Type B pancreatic cell (in vitro differentiated cells): ENCODE measurements around the gene THSD4. TPM values are rescaled to one million over a fixed set of nuclear protein-coding genes. Genes with fewer than 3 reads are reported as not detected.
"Not testable (repeated sequence)": the region's sequence is repeated elsewhere in the genome, so short reads cannot be mapped to it uniquely, and the experiment has no call there.

ENCODE experiments used
- DNase-seq: peaks from one replicate; pipeline ENCODE4 v3.0.0; 2021; ENCODE audit warnings: mixed read lengths; ENCODE audit not compliant: unreplicated experiment; ENCODE audit errors: extremely low spot score
- H3K27ac Mint-ChIP-seq: 2 replicates; pipeline ENCODE4 v1.8.0; 2021; ENCODE audit warnings: mild to moderate bottlenecking, mixed read lengths
- H3K27me3 Mint-ChIP-seq: 2 replicates; pipeline ENCODE4 v1.8.0; 2021; ENCODE audit warnings: mixed read lengths
- H3K36me3 Mint-ChIP-seq: 2 replicates; pipeline ENCODE4 v1.8.0; 2021; ENCODE audit warnings: mixed read lengths
- H3K4me1 Mint-ChIP-seq: one replicate; pipeline ENCODE4 v1.8.0; 2021; ENCODE audit warnings: mixed read lengths; ENCODE audit not compliant: unreplicated experiment
- H3K4me3 Mint-ChIP-seq: 2 replicates; pipeline ENCODE4 v1.8.0; 2021; ENCODE audit warnings: mild to moderate bottlenecking, mixed read lengths
- H3K9me3 Mint-ChIP-seq: 2 replicates; pipeline ENCODE4 v1.8.0; 2021; ENCODE audit warnings: mixed read lengths
- CTCF ChIP-seq: fragments of 200-600 bp; sonication (generic); conservative IDR thresholded peaks from 2 replicates; pipeline ENCODE4 v1.5.0; 2021; ENCODE audit warnings: antibody characterized with exemption, mild to moderate bottlenecking
- total RNA-seq: library from RNA; stranded (reverse); gene quantifications from 2 replicates; pipeline ENCODE4 v1.2.1, GENCODE V29; 2021; ENCODE audit warnings: low replicate concordance

Gene THSD4
- total RNA-seq, 1 donor from 2014 or later, result 43.3 TPM

- peaks cover 5% of the 10 kb centered on the region for H3K36me3 Mint-ChIP-seq
- no peaks in the 10 kb centered on the region for H3K9me3 Mint-ChIP-seq
- H3K4me3 Mint-ChIP-seq, result no peak overlapping the region
- no peak for DNase-seq
- no peak for TF ChIP-seq CTCF
- H3K27ac Mint-ChIP-seq, result no peak overlapping the region
- H3K4me1 Mint-ChIP-seq, result peaks cover 29% of the 10 kb centered on the region
- H3K27me3 Mint-ChIP-seq, result peaks cover 7% of the 10 kb centered on the region
These were observed 282.1 kb downstream of the THSD4 start for GRCh38 chr15:71397377-71397776.

GRCh38 chr15:71400294-71400693 is 285.0 kb downstream of the THSD4 start:
- H3K9me3 Mint-ChIP-seq, result no peaks in the 10 kb centered on the region
- no peak for DNase-seq
- H3K4me1 Mint-ChIP-seq, result peaks cover 10% of the 10 kb centered on the region
- peaks cover 5% of the 10 kb centered on the region for H3K27me3 Mint-ChIP-seq
- no peak overlapping the region for H3K4me3 Mint-ChIP-seq
- H3K36me3 Mint-ChIP-seq, result no peaks in the 10 kb centered on the region
- no peak for TF ChIP-seq CTCF
- H3K27ac Mint-ChIP-seq, result no peak overlapping the region

GRCh38 chr15:71401728-71402127 is 286.5 kb downstream of the THSD4 start:
- not testable (repeated sequence) for H3K36me3 Mint-ChIP-seq, H3K27me3 Mint-ChIP-seq, H3K4me1 Mint-ChIP-seq, DNase-seq, H3K27ac Mint-ChIP-seq, H3K9me3 Mint-ChIP-seq, H3K4me3 Mint-ChIP-seq

GRCh38 chr15:71409541-71409940 is 294.3 kb downstream of the THSD4 start:
- no peak overlapping the region for H3K27ac Mint-ChIP-seq
- H3K9me3 Mint-ChIP-seq, result no peaks in the 10 kb centered on the region
- peaks cover 3% of the 10 kb centered on the region for H3K36me3 Mint-ChIP-seq
- no peak for TF ChIP-seq CTCF
- H3K27me3 Mint-ChIP-seq, result peaks cover 4% of the 10 kb centered on the region
- peaks cover 13% of the 10 kb centered on the region for H3K4me1 Mint-ChIP-seq
- H3K4me3 Mint-ChIP-seq, result no peak overlapping the region
- DNase-seq, result no peak

GRCh38 chr15:71410347-71410746 is 295.1 kb downstream of the THSD4 start:
- Mint-ChIP-seq H3K4me1 (peaks cover 13% of the 10 kb centered on the region), H3K36me3 (peaks cover 3% of the 10 kb centered on the region), H3K27me3 (peaks cover 4% of the 10 kb centered on the region), H3K27ac (no peak overlapping the region), H3K4me3 (no peak overlapping the region), H3K9me3 (no peaks in the 10 kb centered on the region)
- no peak for TF ChIP-seq CTCF
- DNase-seq, result no peak

GRCh38 chr15:71411538-71412482 is 296.5 kb downstream of the THSD4 start:
- DNase-seq, result no peak
- TF ChIP-seq CTCF, result no peak
- Mint-ChIP-seq H3K27me3 (no peaks in the 10 kb centered on the region), H3K36me3 (no peaks in the 10 kb centered on the region), H3K27ac (peak overlapping the region; percentile 22), H3K4me1 (peaks cover 13% of the 10 kb centered on the region), H3K9me3 (no peaks in the 10 kb centered on the region), H3K4me3 (peak overlapping the region; percentile 8)
